Measurements from ENCODE around the gene NAA80.

DNA sequence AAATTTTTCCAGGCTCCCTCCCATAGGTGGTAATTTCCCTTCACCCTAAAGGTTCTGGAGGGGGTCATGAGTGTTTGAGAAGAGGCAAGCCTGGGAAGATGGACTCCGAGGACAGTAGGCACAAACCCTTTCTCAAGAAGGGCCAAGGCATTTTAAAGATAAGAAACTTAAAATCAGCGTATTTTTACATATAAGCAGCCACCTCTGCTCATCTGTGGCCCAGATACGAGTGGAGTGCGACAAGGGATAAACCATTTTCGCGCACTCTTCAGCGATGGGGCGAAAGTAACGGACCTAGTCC is 40.9 kb upstream of the NAA80 start:
- TF ChIP-seq, protein P1, sequence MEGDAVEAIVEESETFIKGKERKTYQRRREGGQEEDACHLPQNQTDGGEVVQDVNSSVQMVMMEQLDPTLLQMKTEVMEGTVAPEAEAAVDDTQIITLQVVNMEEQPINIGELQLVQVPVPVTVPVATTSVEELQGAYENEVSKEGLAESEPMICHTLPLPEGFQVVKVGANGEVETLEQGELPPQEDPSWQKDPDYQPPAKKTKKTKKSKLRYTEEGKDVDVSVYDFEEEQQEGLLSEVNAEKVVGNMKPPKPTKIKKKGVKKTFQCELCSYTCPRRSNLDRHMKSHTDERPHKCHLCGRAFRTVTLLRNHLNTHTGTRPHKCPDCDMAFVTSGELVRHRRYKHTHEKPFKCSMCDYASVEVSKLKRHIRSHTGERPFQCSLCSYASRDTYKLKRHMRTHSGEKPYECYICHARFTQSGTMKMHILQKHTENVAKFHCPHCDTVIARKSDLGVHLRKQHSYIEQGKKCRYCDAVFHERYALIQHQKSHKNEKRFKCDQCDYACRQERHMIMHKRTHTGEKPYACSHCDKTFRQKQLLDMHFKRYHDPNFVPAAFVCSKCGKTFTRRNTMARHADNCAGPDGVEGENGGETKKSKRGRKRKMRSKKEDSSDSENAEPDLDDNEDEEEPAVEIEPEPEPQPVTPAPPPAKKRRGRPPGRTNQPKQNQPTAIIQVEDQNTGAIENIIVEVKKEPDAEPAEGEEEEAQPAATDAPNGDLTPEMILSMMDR (IDR thresholded peaks at IDR 0.05; ENCODE audit: extremely low read depth in 1 of 2, insufficient read depth in 1 of 2, low read depth in 1 of 2, low read length in 2 of 2) = no peak
- TF ChIP-seq EZH2 (IDR thresholded peaks at IDR 0.05; ENCODE audit: borderline replicate concordance, low read depth, low read length, severe bottlenecking) = no peak
- no peak for TF ChIP-seq POLR2AphosphoS5 (IDR thresholded peaks at IDR 0.05; ENCODE audit: insufficient read depth, low read depth, low read length)
- no peak for TF ChIP-seq POLR2A (IDR thresholded peaks at IDR 0.05; ENCODE audit: low read depth, low read length)
- no peak for TF ChIP-seq MAX (IDR thresholded peaks at IDR 0.05; ENCODE audit: insufficient read depth, insufficient read length)
- no peak for TF ChIP-seq JUN (IDR thresholded peaks at IDR 0.05; ENCODE audit: borderline replicate concordance, insufficient read depth, insufficient read length, low read depth)
- no peak for TF ChIP-seq GATA2 (IDR thresholded peaks at IDR 0.05; ENCODE audit: insufficient read depth, insufficient read length, low read depth, low read length)
- TF ChIP-seq FOS (IDR thresholded peaks at IDR 0.05; ENCODE audit: borderline replicate concordance, insufficient read depth, low read length) = no peak
- no peak for TF ChIP-seq MYC (IDR thresholded peaks at IDR 0.05; ENCODE audit: low read depth, low read length)

Measured in endothelial cell of umbilical vein (primary cell).